OCI-LY3 (cell line): ENCODE results near the gene XPOT.

ENCODE experiments used
- H2AFZ ChIP-seq: fragments of 200-600, 300-600 bp; shearing (Covaris generic); 2 replicates; pipeline ENCODE4 v1.6.0; 2014; ENCODE audit warnings: antibody characterized with exemption, low read depth, low read length
- H3K27ac ChIP-seq: fragments of 200-600, 300-600 bp; sonication (generic); 2 replicates; pipeline ENCODE4 v1.5.1; 2014; ENCODE audit warnings: mild to moderate bottlenecking, low read length, moderate library complexity, mixed read lengths
- H3K27me3 ChIP-seq: fragments of 200-600, 300-600 bp; sonication (generic); 2 replicates; pipeline ENCODE4 v1.6.1; 2014; ENCODE audit warnings: low read depth, low read length, mixed read lengths
- H3K36me3 ChIP-seq: fragments of 200-600, 300-600 bp; sonication (generic); replicated peaks from 2 replicates; pipeline ENCODE3; 2014; ENCODE audit warnings: low read depth, low read length, mixed read lengths
- H3K4me1 ChIP-seq: fragments of 300-600, 200-600 bp; sonication (generic); 2 replicates; pipeline ENCODE4 v1.6.1; 2014; ENCODE audit warnings: low read length, mixed read lengths
- H3K4me2 ChIP-seq: fragments of 200-600, 300-600 bp; sonication (generic); 2 replicates; pipeline ENCODE4 v1.6.1; 2014; ENCODE audit warnings: low read length, mixed read lengths
- H3K4me3 ChIP-seq: fragments of 300-600, 200-600 bp; sonication (generic); 2 replicates; pipeline ENCODE4 v1.5.1; 2014; ENCODE audit warnings: antibody characterized with exemption, mild to moderate bottlenecking, low read length, moderate library complexity
- H3K79me2 ChIP-seq: fragments of 300-600, 200-600 bp; shearing (Covaris generic); 2 replicates; pipeline ENCODE4 v1.6.1; 2014; ENCODE audit warnings: mild to moderate bottlenecking, low read length, mixed read lengths
- H3K9ac ChIP-seq: fragments of 300-600, 200-600 bp; shearing (Covaris generic); 2 replicates; pipeline ENCODE4 v1.6.0; 2014; ENCODE audit warnings: mild to moderate bottlenecking, low read length, moderate library complexity
- H3K9me3 ChIP-seq: fragments of 200-600, 300-600 bp; shearing (Covaris generic); 2 replicates; pipeline ENCODE4 v1.6.1; 2014; ENCODE audit warnings: low read length, mixed read lengths; ENCODE audit not compliant: insufficient read depth
- H4K20me1 ChIP-seq: fragments of 200-600, 300-600 bp; sonication (generic); 2 replicates; pipeline ENCODE4 v1.6.1; 2016; ENCODE audit warnings: low read length, mixed read lengths; ENCODE audit not compliant: insufficient read depth
- CTCF ChIP-seq: fragments of 200-600, 300-600 bp; sonication (generic); IDR thresholded peaks from 2 replicates; pipeline ENCODE4 v1.5.1; 2014; ENCODE audit warnings: antibody characterized with exemption, low read length, low read depth
- EZH2phosphoT487 ChIP-seq: fragments of 200-600 bp; shearing (Covaris generic); IDR thresholded peaks from 2 replicates; pipeline ENCODE4 v1.6.1; 2018; ENCODE audit warnings: antibody characterized with exemption, mixed run types, low read depth

Gene XPOT

DNA sequence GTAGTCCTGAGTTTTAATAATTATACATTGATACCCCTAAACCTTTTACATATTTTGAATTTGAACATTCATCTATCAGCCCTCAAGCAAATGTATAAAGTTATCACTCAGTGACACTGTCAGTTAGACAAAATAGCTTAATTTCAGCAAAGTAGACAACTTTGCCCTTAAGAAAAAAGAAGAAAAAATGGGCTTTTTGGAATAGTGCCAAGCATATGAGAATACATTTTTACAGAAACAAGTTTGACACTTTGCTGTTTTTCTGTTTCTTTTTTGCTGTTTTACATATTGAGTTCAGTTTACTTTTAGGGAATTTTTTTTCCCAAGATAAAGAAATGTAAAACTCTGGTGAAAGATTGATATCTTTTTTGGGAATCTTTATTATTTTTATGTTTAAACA lies 62.0 kb downstream of the XPOT start:
- Histone ChIP-seq H3K79me2 (peaks cover 8% of the 10 kb centered on the region; the same call in 1 of the 2 replicates), H3K27me3 (no peaks in the 10 kb centered on the region), H4K20me1 (no peaks in the 10 kb centered on the region), H2AFZ (no peak overlapping the region), H3K36me3 (peaks cover 41% of the 10 kb centered on the region), H3K9me3 (no peaks in the 10 kb centered on the region), H3K27ac (no peak overlapping the region), H3K4me2 (no peak overlapping the region), H3K9ac (no peak overlapping the region), H3K4me1 (no peaks in the 10 kb centered on the region), H3K4me3 (no peak overlapping the region)
- no peak for TF ChIP-seq CTCF
- no peak for TF ChIP-seq EZH2phosphoT487

DNA sequence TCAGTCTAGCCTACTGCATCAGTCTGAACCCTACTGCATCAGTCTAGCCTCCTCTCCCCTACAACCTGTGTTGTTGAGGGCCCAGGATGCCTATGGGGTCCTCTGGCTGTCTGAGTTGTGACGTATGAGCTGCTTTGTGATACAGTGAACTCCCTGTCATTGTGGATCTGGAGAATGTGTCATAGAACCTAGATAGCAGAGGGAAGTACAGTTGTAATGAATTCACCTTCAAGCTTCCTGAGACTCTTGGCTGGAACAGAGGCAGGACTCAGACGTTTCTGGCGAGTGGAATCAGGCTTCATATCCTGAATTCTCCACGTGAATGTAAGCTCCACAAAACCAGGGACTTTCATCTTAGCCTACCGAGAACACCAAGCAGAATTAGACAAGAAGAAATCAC lies 64.8 kb downstream of the XPOT start:
- H3K27ac ChIP-seq: no peak overlapping the region
- no peak overlapping the region for H2AFZ ChIP-seq
- no peaks in the 10 kb centered on the region for H4K20me1 ChIP-seq
- peaks cover 47% of the 10 kb centered on the region for H3K36me3 ChIP-seq
- no peaks in the 10 kb centered on the region for H3K27me3 ChIP-seq
- H3K9ac ChIP-seq: no peak overlapping the region
- no peaks in the 10 kb centered on the region for H3K79me2 ChIP-seq
- H3K4me1 ChIP-seq: no peaks in the 10 kb centered on the region
- no peak overlapping the region for H3K4me3 ChIP-seq
- H3K4me2 ChIP-seq: no peak overlapping the region
- TF ChIP-seq EZH2phosphoT487 (no peak), CTCF (no peak)
- no peaks in the 10 kb centered on the region for H3K9me3 ChIP-seq

DNA sequence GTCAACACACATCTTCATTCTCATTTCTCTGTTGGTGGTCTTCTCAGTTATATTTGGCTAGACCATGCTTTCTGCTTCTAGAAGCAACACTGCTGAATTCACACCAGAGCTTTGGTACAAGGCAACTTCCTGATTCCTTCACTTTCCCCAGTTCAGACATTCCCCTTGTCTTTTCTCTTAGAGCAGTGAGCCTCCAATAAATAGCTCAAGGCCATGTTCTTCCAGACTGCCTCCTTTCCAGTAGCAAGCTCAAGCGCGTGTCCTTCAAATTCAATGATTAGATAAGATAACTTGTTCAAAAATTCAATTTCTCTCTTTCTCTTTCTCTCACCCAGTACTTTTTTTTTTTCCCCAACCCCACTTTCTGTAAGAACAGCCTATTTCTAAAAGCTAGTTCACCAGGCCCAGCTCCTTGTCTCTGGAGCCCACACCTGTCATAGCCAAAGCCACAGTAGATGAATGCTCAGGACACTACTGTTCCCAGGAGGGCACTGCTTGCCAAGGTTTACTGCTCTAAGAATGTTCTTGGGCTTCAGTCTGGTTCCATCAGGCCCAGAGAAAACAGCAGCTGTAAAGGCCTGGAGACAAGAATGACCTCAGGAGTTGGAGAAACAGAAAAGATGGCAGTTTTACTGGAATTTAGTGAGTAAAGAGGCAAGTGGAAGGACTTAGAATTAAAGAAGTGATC lies 65.4 kb downstream of the XPOT start:
- TF ChIP-seq CTCF: no peak
- no peak for TF ChIP-seq EZH2phosphoT487
- H3K36me3 ChIP-seq: peaks cover 50% of the 10 kb centered on the region

DNA sequence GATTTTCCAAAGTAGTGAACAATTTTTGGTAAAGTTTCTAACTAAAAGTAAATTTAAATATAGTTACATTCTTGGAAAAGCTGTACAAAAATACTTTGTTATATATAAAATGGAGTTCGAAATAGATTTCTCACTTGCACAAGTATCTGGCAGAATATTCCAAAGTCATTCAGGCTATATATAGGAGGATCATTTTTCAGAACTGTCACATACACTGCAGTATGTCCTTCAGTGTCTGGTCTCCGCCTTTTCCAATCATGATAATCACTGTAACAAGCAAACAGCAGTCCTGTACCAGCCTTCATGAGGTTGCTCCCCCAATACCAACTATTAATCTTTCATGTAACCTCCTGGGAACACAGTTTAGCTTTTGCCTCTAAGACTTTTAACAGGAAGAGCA lies 66.3 kb downstream of the XPOT start:
- H2AFZ ChIP-seq: no peak overlapping the region
- H3K9ac ChIP-seq: no peak overlapping the region
- H3K4me3 ChIP-seq: no peak overlapping the region
- H3K4me1 ChIP-seq: no peaks in the 10 kb centered on the region
- no peaks in the 10 kb centered on the region for H4K20me1 ChIP-seq
- H3K27ac ChIP-seq: no peak overlapping the region
- H3K4me2 ChIP-seq: no peak overlapping the region
- peaks cover 58% of the 10 kb centered on the region for H3K36me3 ChIP-seq
- no peaks in the 10 kb centered on the region for H3K9me3 ChIP-seq
- H3K27me3 ChIP-seq: no peaks in the 10 kb centered on the region
- H3K79me2 ChIP-seq: peaks cover 4% of the 10 kb centered on the region
- TF ChIP-seq EZH2phosphoT487 (no peak), CTCF (no peak)

More for the DNA sequence above, 65.4 kb downstream of the XPOT start:
- H3K9ac ChIP-seq: no peak overlapping the region
- H3K79me2 ChIP-seq: no peaks in the 10 kb centered on the region
- no peak overlapping the region for H2AFZ ChIP-seq
- H3K4me2 ChIP-seq: no peak overlapping the region
- H4K20me1 ChIP-seq: no peaks in the 10 kb centered on the region
- no peak overlapping the region for H3K27ac ChIP-seq
- H3K4me3 ChIP-seq: no peak overlapping the region
- H3K27me3 ChIP-seq: no peaks in the 10 kb centered on the region
- no peaks in the 10 kb centered on the region for H3K4me1 ChIP-seq
- H3K9me3 ChIP-seq: no peaks in the 10 kb centered on the region
